ENCODE measurements around the gene CDK14. TPM values are rescaled to one million over a fixed set of nuclear protein-coding genes. Genes with fewer than 3 reads are reported as not detected.

Gene CDK14
- total and polyA plus RNA-seq, 9 donors, result 12.6 to 54.1 (median 43.8) TPM

DNA sequence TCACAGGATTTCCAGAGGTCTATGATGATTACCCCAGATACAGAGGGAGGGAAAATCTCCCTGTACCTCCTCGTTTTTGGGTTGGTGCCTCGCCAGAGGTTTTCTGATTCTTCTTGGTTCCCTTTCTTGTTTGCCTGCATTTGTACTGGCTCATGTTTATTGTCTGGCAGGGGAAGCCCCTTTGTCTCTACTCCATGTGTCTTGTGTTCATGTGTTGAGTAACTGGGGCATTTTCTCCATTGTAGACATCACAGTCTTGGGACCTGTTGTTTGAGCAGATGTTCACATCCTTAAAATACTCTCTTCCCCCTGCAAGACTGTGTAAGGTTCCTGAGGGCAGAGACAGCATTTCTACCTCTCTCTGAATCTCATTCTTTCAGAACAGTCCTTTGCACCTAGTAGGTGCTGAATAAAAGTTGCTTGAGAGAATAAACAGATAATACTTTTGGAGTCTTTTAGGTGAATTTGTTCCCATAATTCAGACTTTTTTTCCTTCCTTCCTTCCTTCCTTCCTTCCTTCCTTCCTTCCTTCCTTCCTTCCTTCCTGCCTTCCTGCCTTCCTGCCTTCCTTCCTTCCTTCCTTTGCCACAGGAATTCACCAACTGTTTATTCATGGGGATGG, 25.1 kb downstream of the CDK14 start:
- no peak overlapping the region for H3K27ac ChIP-seq
- H3K4me3 ChIP-seq, result no peak overlapping the region
- no peaks in the 10 kb centered on the region for H3K36me3 ChIP-seq
- no peaks in the 10 kb centered on the region for H3K27me3 ChIP-seq
- intact Hi-C loops (cut with DNase I), result no loop called here
- peaks cover 16% of the 10 kb centered on the region for H3K4me1 ChIP-seq (ENCODE audit: insufficient read depth)
- TF ChIP-seq EP300 (IDR thresholded peaks at IDR 0.05), result no peak
- no peaks in the 10 kb centered on the region for H3K9me3 ChIP-seq
- WGBS, 3 donors, result 70 to 86% (median 80%) methylated on average over 2 of the region's 2 CpGs
- no peak for DNase-seq

DNA sequence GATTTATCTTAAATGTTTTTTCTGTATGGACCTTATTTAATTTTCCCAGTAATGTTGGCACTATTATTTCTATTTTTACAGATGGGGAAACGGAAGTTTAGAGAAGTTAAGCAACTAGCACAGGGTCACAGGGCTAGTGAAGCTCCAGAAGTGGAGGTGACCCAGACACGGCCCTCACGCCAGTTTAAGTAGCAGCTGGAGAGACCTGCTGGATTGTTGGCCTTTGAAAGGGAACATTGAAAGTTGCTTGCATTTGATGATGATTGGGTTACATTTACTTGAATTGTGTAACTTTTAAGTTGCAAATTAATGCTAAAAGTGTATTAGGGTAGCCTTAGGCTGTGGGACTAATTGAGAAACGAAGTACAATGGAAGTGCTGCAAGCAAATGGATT, 25.6 kb downstream of the CDK14 start:
- no peak for DNase-seq
- 43 to 65% (median 56%) methylated on average over 4 of the region's 4 CpGs for WGBS, 3 donors
- no peaks in the 10 kb centered on the region for H3K27me3 ChIP-seq
- H3K36me3 ChIP-seq, result no peaks in the 10 kb centered on the region
- H3K4me1 ChIP-seq (ENCODE audit: insufficient read depth), result peaks cover 16% of the 10 kb centered on the region
- no peaks in the 10 kb centered on the region for H3K9me3 ChIP-seq
- no peak overlapping the region for H3K27ac ChIP-seq
- TF ChIP-seq POLR2A (IDR thresholded peaks at IDR 0.05), result no peak
- TF ChIP-seq EP300 (IDR thresholded peaks at IDR 0.05), result no peak
- TF ChIP-seq, protein P1, sequence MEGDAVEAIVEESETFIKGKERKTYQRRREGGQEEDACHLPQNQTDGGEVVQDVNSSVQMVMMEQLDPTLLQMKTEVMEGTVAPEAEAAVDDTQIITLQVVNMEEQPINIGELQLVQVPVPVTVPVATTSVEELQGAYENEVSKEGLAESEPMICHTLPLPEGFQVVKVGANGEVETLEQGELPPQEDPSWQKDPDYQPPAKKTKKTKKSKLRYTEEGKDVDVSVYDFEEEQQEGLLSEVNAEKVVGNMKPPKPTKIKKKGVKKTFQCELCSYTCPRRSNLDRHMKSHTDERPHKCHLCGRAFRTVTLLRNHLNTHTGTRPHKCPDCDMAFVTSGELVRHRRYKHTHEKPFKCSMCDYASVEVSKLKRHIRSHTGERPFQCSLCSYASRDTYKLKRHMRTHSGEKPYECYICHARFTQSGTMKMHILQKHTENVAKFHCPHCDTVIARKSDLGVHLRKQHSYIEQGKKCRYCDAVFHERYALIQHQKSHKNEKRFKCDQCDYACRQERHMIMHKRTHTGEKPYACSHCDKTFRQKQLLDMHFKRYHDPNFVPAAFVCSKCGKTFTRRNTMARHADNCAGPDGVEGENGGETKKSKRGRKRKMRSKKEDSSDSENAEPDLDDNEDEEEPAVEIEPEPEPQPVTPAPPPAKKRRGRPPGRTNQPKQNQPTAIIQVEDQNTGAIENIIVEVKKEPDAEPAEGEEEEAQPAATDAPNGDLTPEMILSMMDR (IDR thresholded peaks at IDR 0.05), result no peak
- H3K4me3 ChIP-seq, result no peak overlapping the region
- intact Hi-C loops (cut with DNase I), result no loop called here

DNA sequence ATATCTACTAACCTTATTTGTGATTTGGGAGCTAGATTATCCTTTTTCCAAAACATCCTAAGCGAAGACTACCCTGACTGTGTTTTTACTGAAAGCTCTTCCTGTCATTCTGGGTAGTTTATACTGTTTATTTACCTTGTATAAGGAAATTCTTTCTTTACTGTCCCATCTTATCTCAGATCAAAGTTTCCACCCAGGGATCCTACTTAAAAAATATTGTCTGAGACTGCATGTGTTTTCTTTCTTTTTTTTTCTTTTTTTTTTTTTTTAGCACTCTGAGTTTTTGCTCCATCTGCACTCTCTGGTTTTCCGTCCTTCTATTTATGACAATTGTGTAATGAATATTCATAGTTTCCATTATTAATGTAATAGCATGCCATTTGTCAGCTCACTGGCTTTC, 26.5 kb downstream of the CDK14 start:
- WGBS, 3 donors, result 82 to 94% (median 93%) methylated on average over 2 of the region's 2 CpGs
- no peak overlapping the region for H3K4me3 ChIP-seq
- no peak for DNase-seq
- H3K9me3 ChIP-seq, result no peaks in the 10 kb centered on the region
- H3K4me1 ChIP-seq (ENCODE audit: insufficient read depth), result peaks cover 16% of the 10 kb centered on the region
- H3K27ac ChIP-seq, result no peak overlapping the region
- H3K27me3 ChIP-seq, result no peaks in the 10 kb centered on the region
- H3K36me3 ChIP-seq, result no peaks in the 10 kb centered on the region
- TF ChIP-seq, protein P1 (IDR thresholded peaks at IDR 0.05), result no peak
- TF ChIP-seq EP300 (IDR thresholded peaks at IDR 0.05), result no peak
- TF ChIP-seq POLR2A (IDR thresholded peaks at IDR 0.05), result no peak
- intact Hi-C loops (cut with DNase I), result no loop called here

DNA sequence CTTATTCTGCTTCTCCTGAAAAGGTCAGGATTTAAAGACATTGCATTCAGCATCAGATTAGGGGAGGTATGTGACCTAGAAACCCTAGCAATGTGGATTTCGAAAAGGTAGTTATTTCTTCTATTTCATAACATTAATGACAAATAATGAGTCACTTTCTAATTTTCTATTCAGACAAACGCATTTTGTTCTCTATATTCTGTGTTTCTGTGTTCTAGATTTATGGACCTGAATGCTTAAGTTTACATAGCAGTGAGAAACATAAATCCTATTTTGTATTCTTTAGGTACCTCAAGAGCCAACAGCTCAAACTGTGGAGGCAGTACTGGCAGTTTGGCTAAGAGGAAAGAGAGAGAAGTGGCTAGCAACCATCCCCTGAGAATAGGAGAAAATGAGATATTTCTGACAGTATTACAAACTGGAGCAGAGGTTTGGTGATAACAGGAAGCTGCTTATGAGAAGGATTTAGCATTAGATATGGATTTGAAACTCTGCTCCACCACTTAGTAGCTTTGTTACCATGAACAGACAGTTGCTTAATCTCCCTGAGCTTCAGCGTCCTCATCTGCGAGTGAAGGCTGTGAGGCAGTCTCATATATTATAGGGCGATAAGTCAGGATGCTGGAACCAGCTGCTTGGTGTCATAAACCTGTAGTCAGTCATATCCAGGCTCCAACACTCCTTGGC, 28.2 kb downstream of the CDK14 start:
- intact Hi-C loops (cut with DNase I), result no loop called here
- no peaks in the 10 kb centered on the region for H3K9me3 ChIP-seq
- 60 to 67% (median 67%) methylated on average over 5 of the region's 5 CpGs for WGBS, 3 donors
- no peak for DNase-seq
- H3K36me3 ChIP-seq, result no peaks in the 10 kb centered on the region
- no peak overlapping the region for H3K4me3 ChIP-seq
- H3K27me3 ChIP-seq, result no peaks in the 10 kb centered on the region
- H3K4me1 ChIP-seq (ENCODE audit: insufficient read depth), result peaks cover 16% of the 10 kb centered on the region
- TF ChIP-seq POLR2A (IDR thresholded peaks at IDR 0.05), result no peak
- TF ChIP-seq, protein P1 (IDR thresholded peaks at IDR 0.05), result no peak
- TF ChIP-seq EP300 (IDR thresholded peaks at IDR 0.05), result no peak
- H3K27ac ChIP-seq, result no peak overlapping the region

DNA sequence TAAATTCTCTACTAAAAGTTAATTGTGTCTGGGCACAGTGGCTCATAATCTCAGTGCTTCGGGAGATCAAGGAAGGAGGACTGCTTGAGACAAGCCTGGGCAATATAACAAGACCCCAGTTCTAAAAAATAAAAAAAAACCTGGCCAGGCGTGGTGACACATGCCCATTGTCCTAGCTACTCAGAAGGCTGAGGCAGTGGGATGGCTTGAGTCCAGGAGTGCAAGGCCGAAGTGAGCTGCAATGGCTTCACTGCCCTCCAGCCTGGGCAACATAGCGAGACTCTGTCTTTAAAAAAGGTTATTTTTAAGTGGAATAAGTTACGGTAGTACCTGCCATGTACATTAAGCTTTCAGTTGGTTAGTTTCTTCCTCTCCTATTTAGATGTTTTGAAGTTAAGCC, 28.9 kb downstream of the CDK14 start:
- DNase-seq, result no peak
- no peak overlapping the region for H3K27ac ChIP-seq
- 77 to 82% (median 81%) methylated on average over 5 of the region's 5 CpGs for WGBS, 3 donors
- H3K36me3 ChIP-seq, result no peaks in the 10 kb centered on the region
- TF ChIP-seq EP300 (IDR thresholded peaks at IDR 0.05), result no peak
- TF ChIP-seq, protein P1 (IDR thresholded peaks at IDR 0.05), result no peak
- TF ChIP-seq POLR2A (IDR thresholded peaks at IDR 0.05), result no peak
- peaks cover 16% of the 10 kb centered on the region for H3K4me1 ChIP-seq (ENCODE audit: insufficient read depth)
- intact Hi-C loops (cut with DNase I), result no loop called here
- no peaks in the 10 kb centered on the region for H3K27me3 ChIP-seq
- no peaks in the 10 kb centered on the region for H3K9me3 ChIP-seq
- H3K4me3 ChIP-seq, result no peak overlapping the region

Measured in ovary (tissue), 9 donors.